Measurements from ENCODE around the gene TBP.
"Not testable (repeated sequence)": the region's sequence is repeated elsewhere in the genome, so short reads cannot be mapped to it uniquely, and the experiment has no call there.

The TBP gene

GRCh38 chr6:170523256-170524171, 30.7 kb upstream of the TBP start:
- peak in 1 of 2 experiments; percentile 10 for DNase-seq
- TF ChIP-seq POLR2A (IDR thresholded peaks at IDR 0.05; ENCODE audit: low read length) (no peak), GATA1 (IDR thresholded peaks at IDR 0.05; ENCODE audit: low read depth, low read length) (no peak)

GRCh38 chr6:170524172-170524502, 30.0 kb upstream of the TBP start:
- TF ChIP-seq POLR2A (IDR thresholded peaks at IDR 0.05; ENCODE audit: low read length) (no peak), GATA1 (IDR thresholded peaks at IDR 0.05; ENCODE audit: low read depth, low read length) (no peak)
- no peak for DNase-seq

- TF ChIP-seq POLR2A (IDR thresholded peaks at IDR 0.05; ENCODE audit: low read length) (no peak), GATA1 (IDR thresholded peaks at IDR 0.05; ENCODE audit: low read depth, low read length) (no peak)
- no peak for DNase-seq
Measured at GRCh38 chr6:170525795-170526194, 28.4 kb upstream of the TBP start.

GRCh38 chr6:170527995-170528394, 26.2 kb upstream of the TBP start:
- not testable (repeated sequence) for DNase-seq

- TF ChIP-seq POLR2A (IDR thresholded peaks at IDR 0.05; ENCODE audit: low read length): no peak
- no peak for TF ChIP-seq GATA1 (IDR thresholded peaks at IDR 0.05; ENCODE audit: low read depth, low read length)
- peak; percentile 63 to 78 for DNase-seq
Measured at GRCh38 chr6:170529839-170530469, 24.2 kb upstream of the TBP start.

GRCh38 chr6:170532867-170533488, 21.2 kb upstream of the TBP start:
- TF ChIP-seq GATA1 (IDR thresholded peaks at IDR 0.05; ENCODE audit: low read depth, low read length): no peak
- no peak for TF ChIP-seq POLR2A (IDR thresholded peaks at IDR 0.05; ENCODE audit: low read length)
- DNase-seq: no peak

GRCh38 chr6:170533792-170534191, 20.4 kb upstream of the TBP start:
- TF ChIP-seq GATA1 (IDR thresholded peaks at IDR 0.05; ENCODE audit: low read depth, low read length) (no peak), POLR2A (IDR thresholded peaks at IDR 0.05; ENCODE audit: low read length) (no peak)
- no peak for DNase-seq

- DNase-seq: no peak
- TF ChIP-seq POLR2A (IDR thresholded peaks at IDR 0.05; ENCODE audit: low read length) (no peak), GATA1 (IDR thresholded peaks at IDR 0.05; ENCODE audit: low read depth, low read length) (no peak)
Measured at GRCh38 chr6:170535004-170535403, 19.2 kb upstream of the TBP start.

- TF ChIP-seq GATA1 (IDR thresholded peaks at IDR 0.05; ENCODE audit: low read depth, low read length) (no peak), POLR2A (IDR thresholded peaks at IDR 0.05; ENCODE audit: low read length) (no peak)
- no peak for DNase-seq
Measured at GRCh38 chr6:170536671-170537070, 17.5 kb upstream of the TBP start.

GRCh38 chr6:170537329-170537728, 16.8 kb upstream of the TBP start:
- no peak for DNase-seq
- TF ChIP-seq GATA1 (IDR thresholded peaks at IDR 0.05; ENCODE audit: low read depth, low read length) (no peak), POLR2A (IDR thresholded peaks at IDR 0.05; ENCODE audit: low read length) (no peak)

- TF ChIP-seq GATA1 (IDR thresholded peaks at IDR 0.05; ENCODE audit: low read depth, low read length): no peak
- no peak for TF ChIP-seq POLR2A (IDR thresholded peaks at IDR 0.05; ENCODE audit: low read length)
Measured at GRCh38 chr6:170542031-170542719, 12.0 kb upstream of the TBP start.

GRCh38 chr6:170545405-170545804, 8.8 kb upstream of the TBP start:
- TF ChIP-seq GATA1 (IDR thresholded peaks at IDR 0.05; ENCODE audit: low read depth, low read length) (no peak), POLR2A (IDR thresholded peaks at IDR 0.05; ENCODE audit: low read length) (no peak)
- no peak for DNase-seq

More at GRCh38 chr6:170542031-170542719, 12.0 kb upstream of the TBP start:
- no peak for DNase-seq

GRCh38 chr6:170552765-170553533, 1.2 kb upstream of the TBP start, which contains the start of gene PSMB1:
Gene PSMB1, minus strand, starts transcription at chr6:170553307. Its CDS starts 65 bp downstream, at chr6:170553242.
- peak; percentile 94 for DNase-seq
- TF ChIP-seq POLR2A (IDR thresholded peaks at IDR 0.05; ENCODE audit: low read length): peak; percentile 96
- no peak for TF ChIP-seq GATA1 (IDR thresholded peaks at IDR 0.05; ENCODE audit: low read depth, low read length)

All from erythroblast (primary cell).